AG08396 (cell line): ENCODE data around the gene NFE2L2.
A peak's percentile ranks its signal among the peaks of the same experiment; 100 is the strongest.
"Not testable (repeated sequence)": the region's sequence is repeated elsewhere in the genome, so short reads cannot be mapped to it uniquely, and the experiment has no call there.

Experiments
- DNase-seq: peaks from one replicate; pipeline ENCODE4 v3.0.0; 2012; ENCODE audit warnings: low spot score, mixed read lengths

The NFE2L2 gene

DNA sequence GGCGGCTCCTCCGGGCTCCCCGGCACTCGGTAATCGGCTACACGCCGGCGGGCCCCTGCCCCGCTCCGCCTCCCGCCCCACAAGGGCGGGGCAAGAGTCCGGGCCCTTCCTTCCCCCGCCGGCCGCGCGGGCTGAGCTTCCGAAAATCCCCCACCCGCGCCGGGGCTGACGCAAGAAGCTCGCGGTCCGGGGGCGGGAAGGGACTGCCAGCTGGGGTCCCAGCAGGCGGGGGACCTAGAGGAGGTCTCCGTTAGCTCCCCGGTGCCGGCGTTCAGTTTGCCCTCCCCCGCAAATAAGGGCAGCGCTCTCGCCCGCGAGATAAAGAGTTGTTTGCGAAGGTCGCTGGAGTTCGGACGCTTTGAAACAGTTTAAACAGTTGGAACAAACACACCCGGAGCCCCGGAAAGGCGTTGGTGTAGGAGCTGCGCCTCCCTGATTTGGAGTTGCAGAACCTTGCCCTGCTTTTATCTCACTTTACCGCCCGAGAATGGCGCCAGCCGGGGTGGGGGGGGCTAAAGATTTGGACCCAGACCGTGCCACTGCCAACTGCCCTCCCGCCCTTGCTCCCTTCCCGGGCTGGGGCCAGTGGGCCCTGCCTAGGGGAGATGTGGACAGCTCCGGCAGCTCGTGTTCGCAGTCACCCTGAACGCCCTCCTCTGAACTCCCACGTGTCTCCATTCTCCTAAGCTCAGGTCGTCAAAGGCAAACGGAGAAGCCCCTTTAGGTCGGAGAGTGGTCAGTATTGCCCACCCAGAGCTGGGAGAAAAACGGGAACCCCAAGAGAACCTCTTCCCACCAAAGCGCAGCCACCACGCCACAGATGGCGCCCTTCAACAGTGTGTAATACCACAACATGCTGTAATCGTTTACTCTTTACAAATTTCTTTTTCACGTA, at the start of gene NFE2L2:
TSS of gene NFE2L2 (minus strand) at position 35 of the 895 bp plus-strand sequence. CDS start 151 bp downstream, outside the sequence.
- peak; percentile 94 for DNase-seq

DNA sequence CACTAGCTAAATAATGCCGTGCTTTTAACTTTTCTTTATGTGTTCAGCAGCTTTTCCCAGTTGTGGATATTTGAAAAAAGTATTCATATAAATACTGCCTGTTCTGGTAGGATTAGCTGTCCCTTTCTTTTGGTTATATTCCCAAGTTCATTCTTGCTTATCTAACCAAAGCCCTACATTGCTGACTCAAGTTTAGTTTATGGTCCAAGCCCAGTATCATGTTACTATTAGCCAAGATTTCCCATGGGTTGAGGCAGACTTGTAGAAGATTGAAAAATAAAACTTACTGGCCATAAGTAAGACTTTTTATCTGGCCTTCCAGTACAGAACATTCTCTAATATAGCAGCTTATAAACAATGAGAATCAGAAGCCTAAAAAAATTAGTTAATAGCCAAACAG, 49.7 kb upstream of the NFE2L2 start:
- peak; percentile 58 for DNase-seq

DNA sequence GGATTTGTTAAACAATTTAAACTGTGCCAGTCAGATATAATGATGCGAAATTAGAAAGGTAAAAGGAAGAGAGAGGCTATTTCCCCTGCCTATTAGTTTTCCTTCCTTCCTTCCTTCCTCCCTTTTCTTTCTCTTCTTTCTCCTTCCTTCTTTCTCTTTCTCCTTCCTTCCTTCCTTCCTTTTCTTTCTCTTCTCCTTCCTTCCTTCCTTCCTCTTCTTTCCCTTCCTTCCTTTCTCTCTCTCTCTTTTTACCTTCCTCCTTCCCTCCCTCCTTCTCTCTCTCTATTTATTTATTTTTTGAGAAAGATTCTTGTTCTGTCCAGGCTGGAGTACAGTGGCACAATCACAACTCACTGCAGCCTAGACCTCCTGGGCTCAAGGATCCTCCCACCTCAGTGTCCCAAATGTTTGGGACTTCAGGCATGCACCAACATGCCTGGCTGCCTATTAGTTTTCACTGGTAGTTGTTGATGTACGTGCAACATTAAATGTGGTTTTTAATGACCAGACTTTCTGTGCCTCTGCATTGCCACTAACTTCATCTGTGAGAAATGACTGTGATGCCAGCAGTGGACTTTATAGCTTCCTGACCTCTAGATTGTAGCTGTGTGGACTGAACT, 48.7 kb upstream of the NFE2L2 start:
- no peak for DNase-seq

DNA sequence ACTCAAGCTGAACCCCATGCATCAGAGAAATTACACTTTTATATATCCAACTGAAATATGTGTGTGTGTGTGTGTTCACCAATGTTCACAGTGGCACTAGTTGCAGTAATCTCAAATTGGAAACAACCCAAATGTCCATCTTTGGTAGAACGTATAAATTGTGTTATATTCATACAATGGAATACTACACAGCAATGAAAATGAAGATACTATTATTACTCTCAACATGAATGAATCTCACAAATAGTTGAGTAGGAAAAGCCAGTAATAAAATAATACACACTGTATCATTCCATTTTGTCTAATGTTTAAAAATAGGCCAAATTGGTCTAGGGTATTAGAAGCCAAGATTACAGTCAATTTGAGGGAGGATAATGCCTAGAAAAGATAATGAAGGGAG, 48.0 kb upstream of the NFE2L2 start:
- DNase-seq, result no peak

DNA sequence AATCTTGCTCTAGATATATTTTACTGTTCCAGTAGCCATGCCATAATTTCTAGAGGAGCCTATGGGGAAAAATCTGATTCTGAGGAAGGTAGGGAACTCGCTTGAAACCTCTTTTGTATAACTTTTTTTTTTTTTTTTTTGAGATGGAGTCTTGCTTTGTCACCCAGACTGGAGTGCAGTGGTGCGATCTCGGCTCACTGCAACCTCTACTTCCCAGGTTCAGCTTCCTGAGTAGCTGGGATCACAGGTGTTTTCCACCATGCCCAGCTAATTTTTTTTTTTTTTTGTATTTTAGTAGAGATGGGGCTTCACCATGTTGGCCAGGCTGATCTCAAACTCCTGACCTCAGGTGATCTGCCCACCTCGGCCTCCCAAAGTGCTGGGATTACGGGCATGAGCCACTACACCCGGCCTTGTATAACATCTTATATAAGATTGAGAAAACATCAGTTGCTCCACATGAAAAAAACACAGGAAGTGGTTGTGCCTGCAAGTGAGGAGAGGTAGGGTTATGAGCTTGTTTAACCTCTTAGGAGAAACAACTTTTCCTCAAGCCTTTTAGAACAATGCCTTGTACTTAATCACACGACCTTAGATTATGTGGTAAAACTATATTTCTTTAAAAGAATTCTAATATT, 45.3 kb upstream of the NFE2L2 start:
- not testable (repeated sequence) for DNase-seq

DNA sequence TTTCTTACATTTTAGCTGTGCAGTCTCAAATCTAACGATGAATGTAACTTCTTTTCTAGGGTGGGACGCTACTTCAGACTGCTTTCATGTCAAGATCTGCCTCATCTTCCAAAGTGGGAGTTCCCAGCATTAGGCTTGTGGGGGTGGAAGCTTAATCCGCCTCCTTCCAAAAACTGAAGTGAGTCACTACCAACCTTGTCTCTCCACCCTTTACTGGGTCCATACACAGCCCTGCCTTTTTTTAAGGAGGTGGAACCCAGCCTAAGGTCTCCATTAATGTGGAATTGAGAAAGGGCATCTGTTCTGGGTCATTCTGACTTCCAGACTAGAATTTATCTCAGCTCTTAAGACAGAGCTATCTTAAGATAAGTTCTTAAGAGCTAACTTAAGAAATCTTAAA, 42.0 kb upstream of the NFE2L2 start:
- no peak for DNase-seq

DNA sequence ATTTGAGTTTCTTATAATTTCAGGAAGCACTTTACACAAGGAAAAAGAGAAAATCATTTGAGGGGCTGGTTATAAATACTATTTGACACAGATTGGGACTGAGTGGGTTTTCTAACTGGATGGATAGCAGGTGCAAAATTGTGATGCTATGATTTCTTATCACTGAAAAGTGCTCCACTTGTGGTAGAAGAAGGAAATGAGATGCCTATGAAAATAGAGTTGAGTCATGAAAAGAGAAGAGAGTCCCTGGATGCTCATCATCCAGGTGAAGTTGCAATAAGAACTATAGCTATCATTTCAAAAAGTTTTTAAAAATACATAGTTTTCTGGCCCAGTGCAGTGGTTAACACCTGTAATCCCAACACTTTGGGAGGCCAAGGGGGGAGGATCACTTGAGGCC, 39.4 kb upstream of the NFE2L2 start:
- no peak for DNase-seq

DNA sequence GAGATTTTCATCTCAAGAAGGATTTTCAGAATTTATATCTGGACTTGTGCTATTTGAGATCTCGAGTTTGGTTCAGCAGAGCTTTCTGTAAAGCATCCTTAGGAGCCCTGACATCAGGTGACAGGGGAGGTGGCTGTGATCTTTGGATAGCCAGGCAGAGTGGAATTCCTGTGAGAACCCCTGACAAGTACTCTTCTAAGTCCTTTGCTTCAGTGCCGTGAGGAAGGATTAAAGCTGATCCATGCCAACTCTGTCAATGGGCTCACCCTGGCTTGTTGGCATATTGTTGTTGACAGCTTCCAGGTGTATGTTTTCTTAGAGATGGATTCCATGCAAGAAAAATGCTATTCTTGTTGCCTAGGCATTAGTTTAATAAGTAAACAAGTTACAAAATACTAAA, 38.0 kb upstream of the NFE2L2 start:
- DNase-seq, result no peak

DNA sequence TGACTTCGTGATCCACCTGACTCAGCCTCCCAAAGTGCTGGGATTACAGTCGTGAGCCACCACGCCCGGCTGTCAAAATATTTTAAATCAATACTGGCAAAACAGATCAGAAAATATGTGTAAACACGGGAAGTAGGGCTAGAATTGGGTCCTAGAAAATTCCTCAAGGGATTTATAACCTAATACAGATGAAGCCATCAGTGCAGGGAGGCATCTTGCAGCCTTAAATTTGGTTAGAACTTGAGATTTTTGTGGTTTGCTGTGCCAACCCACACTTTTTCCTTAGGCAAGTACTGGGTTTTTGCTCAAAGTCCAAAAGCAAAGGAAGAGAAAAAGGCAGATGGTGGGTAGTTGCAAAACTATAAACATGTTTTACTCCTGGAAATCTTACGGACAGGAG, 33.7 kb upstream of the NFE2L2 start:
- no peak for DNase-seq

DNA sequence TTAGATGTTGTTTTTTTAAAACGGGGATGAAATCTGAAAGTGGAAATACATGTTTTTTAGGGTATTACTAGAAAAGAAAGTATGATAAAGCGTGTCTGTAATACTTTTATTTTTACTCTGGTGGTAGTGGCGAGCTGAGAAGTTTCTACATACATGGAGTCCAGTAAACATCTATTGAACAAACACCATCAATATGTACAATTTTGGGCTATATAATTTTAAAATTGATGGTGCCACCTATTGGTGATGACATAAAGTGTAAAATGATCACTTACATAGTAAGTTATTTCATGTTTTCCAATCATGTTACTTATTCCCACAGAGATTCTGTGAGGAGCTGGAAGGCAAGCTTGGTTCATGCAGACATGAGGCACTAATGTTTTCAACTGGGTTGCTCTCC, 31.5 kb upstream of the NFE2L2 start:
- DNase-seq, result no peak

DNA sequence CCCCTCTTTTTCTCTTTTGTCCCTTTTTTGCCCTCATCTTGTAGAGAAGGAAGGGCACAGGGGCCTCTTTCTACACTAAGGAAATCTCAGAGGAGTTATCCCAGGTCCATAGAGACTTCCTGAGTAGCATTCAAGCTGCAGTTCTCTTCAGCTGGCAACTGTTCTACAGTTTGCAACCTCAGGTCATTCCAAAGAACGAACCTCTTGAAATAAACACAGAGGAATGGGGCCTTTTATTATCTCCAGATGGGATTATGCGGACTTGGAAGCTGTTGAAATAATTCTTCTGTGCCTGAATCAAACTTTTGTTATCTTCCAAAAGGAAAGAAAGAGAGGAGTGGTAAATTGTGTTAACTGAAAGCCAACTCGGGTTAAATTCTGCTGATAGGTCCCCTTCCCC, 31.0 kb upstream of the NFE2L2 start:
- peak; percentile 36 for DNase-seq

DNA sequence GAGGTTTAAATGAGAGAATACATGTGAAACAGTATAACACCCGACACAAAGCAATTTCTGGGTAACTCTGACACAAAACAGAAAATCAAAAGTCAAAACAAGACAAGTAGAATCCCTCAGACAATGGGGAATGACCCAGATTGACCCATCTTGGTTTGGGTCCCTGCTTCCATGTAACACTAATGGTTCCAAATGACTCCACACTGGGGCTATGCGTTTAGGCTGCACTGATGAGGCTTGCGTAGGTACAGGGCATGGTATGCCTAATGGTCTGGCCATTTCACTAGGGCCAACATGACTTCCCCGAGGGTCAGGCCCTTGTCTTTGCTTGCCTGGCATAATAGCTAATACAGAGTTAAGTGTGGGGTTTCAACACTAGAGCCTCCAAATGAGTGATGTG, 27.2 kb upstream of the NFE2L2 start:
- no peak for DNase-seq

DNA sequence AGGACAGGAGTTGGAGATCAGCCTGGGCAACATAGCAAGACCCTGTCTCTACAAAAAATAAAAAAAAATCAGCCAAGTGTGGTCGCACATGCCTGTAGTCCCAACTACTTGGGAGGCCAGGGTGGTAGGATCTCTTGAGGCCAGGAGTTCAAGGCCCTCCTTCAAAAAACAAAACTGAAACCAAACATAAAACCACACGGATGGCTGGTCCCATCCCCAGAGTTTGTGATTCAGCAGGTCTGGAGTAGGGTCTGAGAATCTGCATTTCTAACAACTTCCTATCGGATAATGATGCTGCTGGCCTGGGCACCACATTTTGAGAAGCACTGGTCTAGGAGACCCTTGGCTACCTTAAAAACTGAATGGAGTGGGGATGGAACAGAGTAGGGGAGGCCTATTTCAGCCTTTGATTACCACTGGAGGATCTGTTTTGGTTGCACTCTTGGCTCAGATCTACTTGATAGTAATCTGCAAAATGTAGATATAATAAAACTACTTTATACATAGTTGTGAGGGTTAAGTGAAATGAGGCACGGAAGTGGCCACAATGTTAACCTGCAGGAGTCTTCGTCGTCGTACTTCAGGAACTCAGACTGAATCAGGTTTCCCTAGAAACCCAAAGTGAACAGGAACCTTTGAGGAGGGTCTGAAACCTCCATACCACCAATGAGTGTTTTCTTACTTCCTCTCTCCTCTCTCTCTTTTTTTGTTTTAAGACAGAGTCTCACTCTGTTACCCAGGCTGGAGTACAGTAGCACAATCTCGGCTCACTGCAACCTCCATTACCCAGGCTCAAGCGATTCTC, 25.5 kb upstream of the NFE2L2 start:
- DNase-seq, result no peak

DNA sequence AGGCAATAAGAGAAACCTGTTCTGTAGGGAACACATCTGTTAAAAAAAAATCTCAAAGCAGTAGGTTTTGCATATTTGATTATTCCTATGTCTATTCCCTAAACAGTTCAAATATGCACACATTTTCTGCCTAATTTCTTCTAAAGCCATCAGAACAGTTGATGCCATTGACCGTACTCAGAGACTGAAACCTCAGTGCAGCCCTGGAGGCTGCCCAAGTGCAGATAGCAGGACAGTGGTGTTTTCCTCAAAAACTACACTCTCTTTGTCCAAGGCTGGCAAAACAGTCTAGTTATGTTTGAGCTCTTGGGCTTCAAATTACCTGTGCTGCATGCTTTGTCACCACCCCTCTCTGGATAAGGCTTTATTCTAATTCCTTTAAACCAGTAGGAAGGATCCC, 23.3 kb upstream of the NFE2L2 start:
- no peak for DNase-seq

DNA sequence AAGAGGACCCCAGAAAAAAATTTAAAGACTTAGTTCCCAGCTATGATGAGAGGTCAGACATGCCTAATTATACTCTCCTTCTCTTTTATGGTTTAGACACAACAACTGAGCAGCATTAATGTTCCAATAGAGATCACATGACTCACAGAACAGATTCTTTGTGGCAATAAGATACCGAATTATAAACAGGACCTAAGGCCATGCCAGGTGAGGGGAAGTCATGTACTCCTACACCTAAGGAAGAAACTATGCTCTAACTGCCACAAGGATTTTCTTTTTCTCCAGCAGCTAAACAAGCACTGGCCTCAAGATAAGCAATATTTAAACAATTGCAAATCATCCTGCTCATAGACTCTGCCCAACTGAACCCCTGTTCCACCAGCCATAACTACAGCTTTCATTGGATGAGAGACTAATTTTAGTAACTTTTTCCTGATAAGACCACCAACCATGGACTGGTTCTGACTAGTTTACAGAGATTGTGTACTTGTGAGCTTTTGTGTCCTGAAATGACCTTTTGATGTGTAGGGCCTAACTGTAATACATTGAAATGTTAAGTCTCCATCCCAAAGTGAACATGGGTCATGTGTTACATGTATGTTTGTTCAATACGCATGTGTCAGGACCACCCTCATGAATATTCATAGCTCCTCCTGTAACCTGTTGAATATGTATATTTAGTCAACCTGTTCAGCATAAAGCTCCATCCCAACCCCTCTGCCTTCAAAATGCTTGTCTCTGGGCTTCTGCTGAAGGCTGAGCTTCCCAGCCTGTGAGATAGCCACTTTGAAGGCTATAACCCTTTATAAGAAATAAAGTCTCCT, 21.6 kb upstream of the NFE2L2 start:
- DNase-seq, result no peak

DNA sequence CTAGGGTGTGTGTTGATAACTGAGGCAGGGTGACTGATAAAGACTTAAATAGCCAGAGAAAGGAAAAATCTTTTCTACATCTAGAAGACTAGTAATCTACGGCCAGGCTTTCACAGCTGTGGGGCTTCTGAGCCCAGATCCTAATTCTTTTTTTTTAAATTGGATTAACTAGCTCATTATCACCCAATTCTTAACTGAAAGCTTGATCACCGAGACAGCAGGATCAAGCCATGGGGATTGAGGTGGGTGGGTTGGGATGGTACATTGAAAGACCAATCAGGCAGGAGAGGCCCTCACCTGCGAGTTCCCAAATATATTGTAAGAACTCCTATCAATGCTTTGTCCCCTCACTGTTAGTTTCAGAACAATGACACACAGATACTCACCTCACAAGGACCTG, 20.0 kb upstream of the NFE2L2 start:
- DNase-seq, result no peak

DNA sequence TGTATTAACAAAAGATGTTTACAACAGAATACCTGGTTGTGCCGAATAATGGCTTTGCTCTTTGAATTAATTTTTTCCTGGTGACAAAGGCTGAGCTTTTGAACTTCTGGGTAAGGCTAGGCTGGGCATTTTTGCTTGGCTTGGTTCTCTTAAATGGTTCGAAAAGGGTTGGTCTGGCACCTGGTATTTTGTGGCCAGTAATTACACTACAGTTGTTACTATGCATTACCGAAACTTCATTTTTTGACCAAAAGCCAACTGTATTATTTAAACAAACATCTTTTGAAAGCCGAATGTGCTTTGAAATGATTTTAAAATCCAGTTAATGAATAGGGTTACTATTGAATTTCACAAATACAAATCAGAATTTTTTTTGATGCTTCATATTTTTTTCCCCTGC, 19.4 kb upstream of the NFE2L2 start:
- no peak for DNase-seq

DNA sequence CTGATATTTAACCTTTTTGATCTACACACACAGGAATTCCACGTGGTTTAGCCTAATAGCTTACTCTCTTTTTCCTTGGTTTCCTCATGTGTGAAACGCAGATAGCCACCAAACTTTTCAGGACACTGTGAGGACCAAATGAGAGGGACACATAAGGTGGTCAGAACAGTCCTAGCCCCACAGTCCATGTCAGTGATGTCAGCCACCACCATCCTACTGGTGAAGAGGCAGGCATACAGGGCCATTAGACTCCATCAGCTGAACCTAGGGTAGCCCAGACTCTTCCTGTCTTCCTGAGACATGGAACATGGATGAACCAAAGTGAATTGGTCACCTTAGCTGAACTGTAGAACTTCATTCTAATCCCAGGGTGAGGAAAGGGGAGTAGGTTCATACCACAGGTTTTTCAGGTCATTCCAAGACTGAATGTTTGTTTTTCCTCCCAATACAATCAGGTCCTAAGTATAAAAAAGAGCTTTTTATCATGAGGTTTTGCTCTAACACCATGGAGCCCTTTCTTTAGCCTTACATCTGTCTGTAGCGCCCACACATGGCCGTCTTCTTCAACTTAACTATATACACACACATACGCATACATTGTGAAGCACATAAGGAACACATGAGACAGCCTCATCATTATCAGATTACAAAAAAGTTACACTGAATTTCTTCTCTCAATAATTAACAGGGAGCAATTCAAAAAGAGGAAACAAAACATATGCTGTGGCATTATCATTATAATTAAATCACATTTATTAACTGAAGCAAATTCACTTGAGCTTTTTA, 18.5 kb upstream of the NFE2L2 start:
- DNase-seq, result no peak

DNA sequence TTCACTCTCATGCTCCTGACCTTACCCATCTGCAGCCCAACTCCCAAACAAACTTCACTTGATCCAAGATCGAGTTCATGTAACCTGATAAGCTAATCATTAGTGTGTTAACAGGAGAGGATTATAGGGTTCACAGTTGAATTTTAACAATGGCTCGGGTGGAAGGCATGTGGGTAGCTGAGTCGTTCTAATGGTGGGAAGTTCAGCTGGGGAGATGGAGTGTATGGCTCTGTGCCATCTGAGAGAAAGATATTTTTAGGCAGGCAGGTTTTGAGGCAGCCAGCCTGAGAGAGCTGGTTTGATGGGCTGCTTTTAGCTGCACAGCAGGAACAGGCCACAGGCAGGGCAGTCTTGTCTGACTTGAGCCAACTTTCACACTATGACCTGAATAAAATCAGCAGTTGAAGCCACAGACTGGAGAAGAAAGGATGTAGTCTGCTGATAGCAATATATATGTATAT, 17.7 kb upstream of the NFE2L2 start:
- DNase-seq, result peak; percentile 19

DNA sequence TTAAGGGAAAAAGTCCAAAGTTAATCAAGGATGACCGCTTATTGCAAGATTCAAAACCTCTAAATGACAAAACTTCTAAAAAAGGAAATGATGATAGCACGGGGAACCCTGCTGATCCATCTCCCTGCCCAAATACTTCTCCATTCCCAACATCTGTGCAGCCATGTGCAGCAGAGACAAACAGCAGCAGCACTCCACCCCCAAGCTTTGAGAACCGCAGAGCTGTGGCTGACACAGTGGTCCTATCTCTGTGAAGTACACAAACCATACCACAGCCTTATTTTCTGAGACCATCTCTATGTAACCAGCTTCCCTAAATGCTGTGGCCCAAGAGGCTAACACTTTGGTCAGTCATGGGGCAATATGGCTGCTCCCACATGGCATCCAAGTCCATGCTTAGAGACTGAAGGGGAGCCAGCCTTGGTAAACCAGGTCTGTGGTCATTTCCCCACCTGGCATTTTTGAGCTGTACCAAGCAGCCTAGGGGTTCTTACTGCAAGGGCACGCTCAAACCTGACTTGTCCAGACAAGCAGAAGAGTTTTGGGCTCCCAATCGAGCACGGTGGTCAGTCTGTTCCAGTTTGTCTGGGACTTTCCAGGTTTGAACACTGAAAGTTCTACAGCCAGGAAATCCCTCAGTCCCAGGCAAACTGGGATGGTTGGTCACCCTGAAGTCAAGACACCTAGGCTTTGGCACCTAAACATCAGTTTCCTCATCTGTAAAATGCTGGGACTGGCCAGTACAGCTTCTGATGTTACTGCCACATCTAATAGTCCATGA, 17.1 kb upstream of the NFE2L2 start:
- DNase-seq, result no peak
